ENCODE data around the gene MTCL1. TPM values are rescaled to one million over a fixed set of nuclear protein-coding genes. Genes with fewer than 3 reads are reported as not detected.

MTCL1 gene
- total and polyA plus RNA-seq, 9 of the 15 experiments (the other 6 are each of a cell fraction or from before 2014, with no cell fraction given) = 0.21 to 7.4 (median 3.7) TPM

DNA sequence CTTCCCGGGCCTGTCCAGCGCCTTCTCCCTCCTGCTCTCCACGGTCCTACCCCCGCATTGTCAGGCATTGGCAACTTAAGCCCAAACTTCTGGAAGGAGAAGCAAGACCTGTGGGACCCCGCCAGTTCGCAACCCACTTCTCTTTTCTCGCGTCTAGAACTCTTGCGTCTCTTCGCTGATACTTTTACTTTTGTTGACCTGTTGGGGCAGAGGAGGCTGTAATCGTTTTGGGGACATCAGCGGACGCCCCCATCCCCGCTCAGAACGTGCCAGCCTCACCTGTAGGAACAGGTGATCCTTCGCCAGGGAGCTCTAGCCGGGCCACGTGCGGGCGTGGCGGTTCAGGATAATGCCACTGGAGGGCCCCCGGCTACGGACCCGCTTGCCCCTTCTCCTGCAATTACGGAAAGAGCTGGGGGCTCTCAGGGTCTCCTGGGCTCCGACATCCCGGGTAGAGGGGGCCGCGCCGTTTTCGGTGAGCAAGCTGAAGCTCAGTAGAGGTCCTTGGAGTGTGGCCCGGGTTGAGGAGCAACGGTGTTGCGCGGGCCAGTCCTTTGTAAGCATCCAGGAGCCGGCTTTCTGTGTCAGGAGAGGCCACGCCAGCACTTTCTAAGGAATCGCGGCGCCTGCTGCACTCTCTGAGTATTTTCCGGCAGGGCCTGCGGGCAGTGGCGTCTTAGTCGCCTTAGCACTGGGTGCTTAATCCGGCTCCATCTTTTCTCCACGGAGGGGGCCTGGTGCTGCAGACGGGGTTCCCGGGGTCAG lies 1.6 kb downstream of the MTCL1 start (continued):
- TF ChIP-seq, protein P1, sequence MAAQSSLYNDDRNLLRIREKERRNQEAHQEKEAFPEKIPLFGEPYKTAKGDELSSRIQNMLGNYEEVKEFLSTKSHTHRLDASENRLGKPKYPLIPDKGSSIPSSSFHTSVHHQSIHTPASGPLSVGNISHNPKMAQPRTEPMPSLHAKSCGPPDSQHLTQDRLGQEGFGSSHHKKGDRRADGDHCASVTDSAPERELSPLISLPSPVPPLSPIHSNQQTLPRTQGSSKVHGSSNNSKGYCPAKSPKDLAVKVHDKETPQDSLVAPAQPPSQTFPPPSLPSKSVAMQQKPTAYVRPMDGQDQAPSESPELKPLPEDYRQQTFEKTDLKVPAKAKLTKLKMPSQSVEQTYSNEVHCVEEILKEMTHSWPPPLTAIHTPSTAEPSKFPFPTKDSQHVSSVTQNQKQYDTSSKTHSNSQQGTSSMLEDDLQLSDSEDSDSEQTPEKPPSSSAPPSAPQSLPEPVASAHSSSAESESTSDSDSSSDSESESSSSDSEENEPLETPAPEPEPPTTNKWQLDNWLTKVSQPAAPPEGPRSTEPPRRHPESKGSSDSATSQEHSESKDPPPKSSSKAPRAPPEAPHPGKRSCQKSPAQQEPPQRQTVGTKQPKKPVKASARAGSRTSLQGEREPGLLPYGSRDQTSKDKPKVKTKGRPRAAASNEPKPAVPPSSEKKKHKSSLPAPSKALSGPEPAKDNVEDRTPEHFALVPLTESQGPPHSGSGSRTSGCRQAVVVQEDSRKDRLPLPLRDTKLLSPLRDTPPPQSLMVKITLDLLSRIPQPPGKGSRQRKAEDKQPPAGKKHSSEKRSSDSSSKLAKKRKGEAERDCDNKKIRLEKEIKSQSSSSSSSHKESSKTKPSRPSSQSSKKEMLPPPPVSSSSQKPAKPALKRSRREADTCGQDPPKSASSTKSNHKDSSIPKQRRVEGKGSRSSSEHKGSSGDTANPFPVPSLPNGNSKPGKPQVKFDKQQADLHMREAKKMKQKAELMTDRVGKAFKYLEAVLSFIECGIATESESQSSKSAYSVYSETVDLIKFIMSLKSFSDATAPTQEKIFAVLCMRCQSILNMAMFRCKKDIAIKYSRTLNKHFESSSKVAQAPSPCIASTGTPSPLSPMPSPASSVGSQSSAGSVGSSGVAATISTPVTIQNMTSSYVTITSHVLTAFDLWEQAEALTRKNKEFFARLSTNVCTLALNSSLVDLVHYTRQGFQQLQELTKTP (IDR thresholded peaks at IDR 0.05; ENCODE audit: low read depth in 1 of 2, partially characterized antibody in 2 of 2) = no peak
- TF ChIP-seq SIN3A (IDR thresholded peaks at IDR 0.05; ENCODE audit: borderline replicate concordance in 2 of 2, control insufficient read depth in 1 of 2, low read depth in 2 of 2, low read length in 2 of 2) (no peak), SOX6 (IDR thresholded peaks at IDR 0.05) (no peak), NR2C1 (IDR thresholded peaks at IDR 0.05) (no peak), NR2C1 (tag; IDR thresholded peaks at IDR 0.05) (no peak)

Measured in K562 (cell line).